GM12892 (cell line): ENCODE measurements around the gene CEACAM3.

Experiments used
- POLR2A ChIP-seq: IDR thresholded peaks from 2 replicates; pipeline ENCODE4 v1.6.1; 2011; ENCODE audit warnings: low read depth, low read length, control low read depth
- POLR2AphosphoS5 ChIP-seq: IDR thresholded peaks from 2 replicates; pipeline ENCODE4 v1.6.1; 2011; ENCODE audit warnings: low read depth, low read length, control low read depth

DNA sequence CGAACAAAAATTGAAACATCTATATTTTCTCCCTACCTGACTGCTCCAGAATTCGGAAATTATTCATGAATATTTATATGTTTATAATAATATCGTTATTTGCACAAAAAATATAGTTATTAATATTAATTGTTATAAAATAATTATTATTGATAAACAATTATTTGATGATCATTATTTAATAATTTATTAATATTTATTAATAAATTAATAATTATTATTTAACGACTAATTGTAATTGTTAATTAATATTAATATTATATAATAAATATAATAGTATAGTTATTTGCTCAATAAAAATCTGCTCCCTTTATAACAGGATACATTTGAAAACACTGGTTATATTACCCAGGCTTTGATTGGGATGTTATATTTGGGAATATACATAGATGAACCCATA lies 26.8 kb upstream of the CEACAM3 start:
- TF ChIP-seq POLR2AphosphoS5 (no peak), POLR2A (no peak)
